Liver (tissue), 9 donors: ENCODE data around the gene CUL3. TPM values are rescaled to one million over a fixed set of nuclear protein-coding genes. Genes with fewer than 3 reads are reported as not detected.

Source experiments
- DNase-seq: peaks from one replicate; pipeline ENCODE4 v3.0.0-alpha.2; 2017; ENCODE audit warnings: low spot score
- H3K27ac ChIP-seq, 2 donors: one replicate each; pipeline ENCODE4 v1.7.0; 2013; ENCODE audit warnings: inconsistent platforms in 2 of 2, low read length in 2 of 2, control low read depth in 1 of 2, low read depth in 1 of 2, mild to moderate bottlenecking in 1 of 2
- H3K27me3 ChIP-seq, 4 donors: one replicate each; pipeline versions ENCODE4 v1.6.1 to v1.7.0; 2013; ENCODE audit warnings: low read length in 3 of 4, inconsistent platforms in 1 of 4, mild to moderate bottlenecking in 1 of 4, moderate library complexity in 1 of 4; ENCODE audit not compliant: control insufficient read depth in 4 of 4, insufficient read depth in 4 of 4
- H3K36me3 ChIP-seq, 4 donors: one replicate each; pipeline versions ENCODE4 v1.6.1 to v1.7.0; 2013; ENCODE audit warnings: low read length in 3 of 4, mild to moderate bottlenecking in 3 of 4, low read depth in 1 of 4, moderate library complexity in 1 of 4; ENCODE audit not compliant: control insufficient read depth in 4 of 4, insufficient read depth in 3 of 4
- H3K4me1 ChIP-seq, 4 donors: one replicate each; pipeline versions ENCODE4 v1.6.1 to v1.7.0; 2013; ENCODE audit warnings: low read length in 3 of 4, mild to moderate bottlenecking in 3 of 4, moderate library complexity in 1 of 4; ENCODE audit not compliant: control insufficient read depth in 4 of 4, insufficient read depth in 4 of 4
- H3K4me3 ChIP-seq, 3 donors: one replicate each; pipeline versions ENCODE4 v1.6.1 to v1.7.0; 2013; ENCODE audit warnings: low read length in 3 of 3, control low read depth in 1 of 3, low read depth in 1 of 3, mild to moderate bottlenecking in 1 of 3
- H3K9ac ChIP-seq, 2 donors: one replicate each; pipeline ENCODE4 v1.7.0; 2013; ENCODE audit warnings: low read length in 2 of 2, mild to moderate bottlenecking in 2 of 2, moderate library complexity in 2 of 2, control low read depth in 1 of 2, low read depth in 1 of 2
- H3K9me3 ChIP-seq, 4 donors: one replicate each; pipeline versions ENCODE4 v1.6.1 to v1.7.0; 2013; ENCODE audit warnings: low read length in 3 of 4; ENCODE audit not compliant: control insufficient read depth in 4 of 4
- EGR1 ChIP-seq, 2 donors: IDR thresholded peaks; 2 replicates each; pipeline ENCODE4 v1.6.1; 2016 to 2018; ENCODE audit warnings: antibody characterized with exemption in 2 of 2, low read depth in 2 of 2
- FOXA1 ChIP-seq: IDR thresholded peaks from 2 replicates; pipeline ENCODE4 v1.6.1; 2016; ENCODE audit warnings: antibody characterized with exemption
- FOXA2 ChIP-seq: IDR thresholded peaks from 2 replicates; pipeline ENCODE4 v1.6.1; 2016; ENCODE audit warnings: antibody characterized with exemption
- GABPA ChIP-seq, 2 donors: IDR thresholded peaks in 1 of 2; conservative IDR thresholded peaks in 1 of 2; 2 replicates each; pipeline ENCODE4 v1.6.1; 2016; ENCODE audit warnings: antibody characterized with exemption in 2 of 2, mild to moderate bottlenecking in 1 of 2, moderate library complexity in 1 of 2
- HNF4A ChIP-seq, 2 donors: conservative IDR thresholded peaks; 2 replicates each; pipeline ENCODE4 v1.6.1; 2016; ENCODE audit warnings: antibody characterized with exemption in 2 of 2, mild to moderate bottlenecking in 2 of 2
- HNF4G ChIP-seq: IDR thresholded peaks from 2 replicates; pipeline ENCODE4 v1.6.1; 2016; ENCODE audit warnings: antibody characterized with exemption
- JUND ChIP-seq, 2 donors: IDR thresholded peaks; 2 replicates each; pipeline ENCODE4 v1.6.1; 2016; ENCODE audit warnings: antibody characterized with exemption in 2 of 2
- RAD21 ChIP-seq, 2 donors: IDR thresholded peaks; 2 replicates each; pipeline ENCODE4 v1.6.1; 2016; ENCODE audit warnings: antibody characterized with exemption in 2 of 2, mild to moderate bottlenecking in 2 of 2
- RXRA ChIP-seq, 2 donors: IDR thresholded peaks; 2 replicates each; pipeline ENCODE4 v1.6.1; 2017 to 2018; ENCODE audit warnings: antibody characterized with exemption in 2 of 2, mild to moderate bottlenecking in 1 of 2
- SP1 ChIP-seq: IDR thresholded peaks from 2 replicates; pipeline ENCODE4 v1.6.1; 2018; ENCODE audit warnings: antibody characterized with exemption, mild to moderate bottlenecking
- TAF1 ChIP-seq: conservative IDR thresholded peaks from 2 replicates; pipeline ENCODE4 v1.6.1; 2016; ENCODE audit warnings: antibody characterized with exemption, mild to moderate bottlenecking
- YY1 ChIP-seq: IDR thresholded peaks from 2 replicates; pipeline ENCODE4 v1.6.1; 2016; ENCODE audit warnings: antibody characterized with exemption, mild to moderate bottlenecking
- WGBS: extraction: QIAGEN DNeasy Blood & Tissue Kit; methylation state at CpG from one replicate; pipeline ENCODE4 v1.1.7; 2013; 5-methylcytosine and 5-hydroxymethylcytosine counted together
- polyA plus RNA-seq, 2 donors: library from polyadenylated mRNA; stranded (reverse) in 1 of 2; unstranded in 1 of 2; fragments of 200-250 nt in 1 of 2; fragments of >200 nt in 1 of 2; fragmentation: Nextera tagmentation in 1 of 2; extraction: Ambion mirVana in 1 of 2; gene quantifications; one replicate each; pipeline versions ENCODE4 v1.2.1 to v1.2.3, GENCODE V29; 2013 to 2015
- total RNA-seq, 2 donors: library from RNA; depleted of rRNA; stranded (reverse); fragments of >200 nt; gene quantifications; one replicate each; pipeline ENCODE4 v1.2.3, GENCODE V29; 2014
- TF ChIP-seq, protein P1 (sequence below): fragments of 150-350 bp; IDR thresholded peaks from 2 replicates; pipeline ENCODE4 v1.5.1; 2017; ENCODE audit warnings: improper control_type of control experiment, low read depth, low read length; ENCODE audit not compliant: missing input control
- TF ChIP-seq, protein P2 (sequence below): IDR thresholded peaks from 2 replicates; pipeline ENCODE4 v1.6.1; 2016; ENCODE audit warnings: antibody characterized with exemption
- TF ChIP-seq, protein P3 (sequence below): IDR thresholded peaks from 2 replicates; pipeline ENCODE4 v1.6.1; 2016; ENCODE audit warnings: antibody characterized with exemption, mild to moderate bottlenecking
- TF ChIP-seq, protein P4 (sequence below): IDR thresholded peaks from 2 replicates; pipeline ENCODE4 v1.6.1; 2016; ENCODE audit warnings: antibody characterized with exemption
- donor health status: healthy.
- donor health status: healthy.
- donor health status: healthy.
- donor health status: healthy.
- donor health status: healthy.

CUL3 gene
- total and polyA plus RNA-seq, 4 donors = 24.7 to 48.9 (median 33.1) TPM

DNA sequence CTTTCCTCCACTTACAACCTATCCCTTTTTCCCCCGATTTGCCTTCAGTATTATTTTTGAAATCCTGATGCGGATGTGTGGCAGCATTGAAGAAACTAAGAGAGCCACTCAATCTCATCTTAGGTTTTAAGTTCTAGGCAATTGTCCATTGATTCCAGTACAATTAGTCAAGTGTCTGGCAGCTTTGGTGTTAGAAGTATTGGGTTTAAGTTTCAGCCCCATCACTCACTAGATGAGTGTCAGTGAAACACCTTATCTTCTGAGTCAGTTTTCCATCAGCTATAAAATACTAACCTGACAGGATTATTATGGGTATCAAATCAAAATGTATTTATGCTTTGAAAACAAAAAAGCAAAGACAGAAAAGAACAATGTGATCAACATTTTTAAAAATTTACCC, 16.8 kb upstream of the CUL3 start:
- H3K9ac ChIP-seq = no peak overlapping the region
- H3K4me1 ChIP-seq = no peaks in the 10 kb centered on the region
- no peak overlapping the region for H3K4me3 ChIP-seq
- DNase-seq = no peak
- no peak overlapping the region for H3K27ac ChIP-seq
- no peaks in the 10 kb centered on the region for H3K9me3 ChIP-seq
- no peaks in the 10 kb centered on the region for H3K36me3 ChIP-seq
- H3K27me3 ChIP-seq = no peaks in the 10 kb centered on the region
- TF ChIP-seq RXRA (IDR thresholded peaks at IDR 0.05) = no peak
- TF ChIP-seq JUND (IDR thresholded peaks at IDR 0.05) = no peak
- TF ChIP-seq TAF1 = no peak
- TF ChIP-seq HNF4G = no peak
- TF ChIP-seq, protein P1, sequence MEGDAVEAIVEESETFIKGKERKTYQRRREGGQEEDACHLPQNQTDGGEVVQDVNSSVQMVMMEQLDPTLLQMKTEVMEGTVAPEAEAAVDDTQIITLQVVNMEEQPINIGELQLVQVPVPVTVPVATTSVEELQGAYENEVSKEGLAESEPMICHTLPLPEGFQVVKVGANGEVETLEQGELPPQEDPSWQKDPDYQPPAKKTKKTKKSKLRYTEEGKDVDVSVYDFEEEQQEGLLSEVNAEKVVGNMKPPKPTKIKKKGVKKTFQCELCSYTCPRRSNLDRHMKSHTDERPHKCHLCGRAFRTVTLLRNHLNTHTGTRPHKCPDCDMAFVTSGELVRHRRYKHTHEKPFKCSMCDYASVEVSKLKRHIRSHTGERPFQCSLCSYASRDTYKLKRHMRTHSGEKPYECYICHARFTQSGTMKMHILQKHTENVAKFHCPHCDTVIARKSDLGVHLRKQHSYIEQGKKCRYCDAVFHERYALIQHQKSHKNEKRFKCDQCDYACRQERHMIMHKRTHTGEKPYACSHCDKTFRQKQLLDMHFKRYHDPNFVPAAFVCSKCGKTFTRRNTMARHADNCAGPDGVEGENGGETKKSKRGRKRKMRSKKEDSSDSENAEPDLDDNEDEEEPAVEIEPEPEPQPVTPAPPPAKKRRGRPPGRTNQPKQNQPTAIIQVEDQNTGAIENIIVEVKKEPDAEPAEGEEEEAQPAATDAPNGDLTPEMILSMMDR = no peak
- TF ChIP-seq, protein P2, sequence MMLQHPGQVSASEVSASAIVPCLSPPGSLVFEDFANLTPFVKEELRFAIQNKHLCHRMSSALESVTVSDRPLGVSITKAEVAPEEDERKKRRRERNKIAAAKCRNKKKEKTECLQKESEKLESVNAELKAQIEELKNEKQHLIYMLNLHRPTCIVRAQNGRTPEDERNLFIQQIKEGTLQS = no peak
- TF ChIP-seq GABPA (IDR thresholded peaks at IDR 0.05 in 1 of 2, conservative IDR thresholded peaks at IDR 0.05 in 1 of 2) = no peak
- 94% methylated on average over 2 of the region's 2 CpGs for WGBS

DNA sequence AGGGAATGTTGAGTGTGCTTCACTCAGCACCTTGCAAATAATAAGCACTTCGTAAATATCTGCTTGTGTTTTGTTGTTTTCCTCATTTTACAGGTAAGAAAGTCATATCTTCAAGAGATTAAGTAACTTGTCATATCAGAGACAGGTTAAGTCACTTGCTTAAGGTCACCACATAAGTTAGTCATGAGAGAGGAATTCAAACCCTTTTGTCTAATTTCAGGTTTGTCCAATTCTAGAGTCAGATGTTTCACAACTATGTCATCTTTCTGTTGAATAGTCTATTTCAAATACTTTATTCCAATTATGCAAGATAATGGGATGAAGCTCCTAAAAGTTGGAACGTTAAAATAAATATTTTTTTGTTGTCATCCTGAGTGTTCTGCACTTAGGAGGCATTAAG, 13.5 kb upstream of the CUL3 start:
- WGBS = 91% methylated on average over 2 of the region's 2 CpGs
- Histone ChIP-seq H3K4me1 (no peaks in the 10 kb centered on the region), H3K9me3 (no peaks in the 10 kb centered on the region), H3K36me3 (no peaks in the 10 kb centered on the region), H3K27me3 (no peaks in the 10 kb centered on the region), H3K4me3 (no peak overlapping the region), H3K9ac (no peak overlapping the region), H3K27ac (no peak overlapping the region)
- DNase-seq = no peak
- TF ChIP-seq, protein P2 = no peak
- no peak for TF ChIP-seq SP1

DNA sequence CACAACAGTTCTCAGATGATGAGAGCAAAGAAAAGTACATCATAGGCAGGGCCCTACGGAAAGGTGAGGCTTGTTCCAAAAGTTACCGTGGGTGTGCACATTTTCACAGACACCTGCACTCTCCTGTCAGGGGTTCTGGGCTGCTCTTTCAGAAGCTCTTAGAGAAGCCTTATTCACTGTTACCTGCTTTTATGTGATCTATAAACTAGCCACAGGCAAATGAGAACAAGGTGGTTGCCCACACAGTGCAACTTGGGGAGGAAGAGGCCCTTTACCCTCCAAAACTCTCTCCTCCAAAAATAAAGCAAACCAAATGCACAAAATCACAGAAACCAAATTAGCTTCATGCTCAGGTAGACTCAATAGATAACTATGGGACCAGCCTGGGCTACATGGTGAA, 11.1 kb upstream of the CUL3 start:
- Histone ChIP-seq H3K9ac (no peak overlapping the region), H3K36me3 (no peaks in the 10 kb centered on the region), H3K9me3 (no peaks in the 10 kb centered on the region), H3K27me3 (no peaks in the 10 kb centered on the region), H3K4me3 (no peak overlapping the region), H3K27ac (no peak overlapping the region), H3K4me1 (no peaks in the 10 kb centered on the region)
- DNase-seq = no peak
- 98% methylated on average over 2 of the region's 2 CpGs for WGBS
- TF ChIP-seq, protein P2 = no peak
- TF ChIP-seq SP1 (no peak), TAF1 (no peak)

DNA sequence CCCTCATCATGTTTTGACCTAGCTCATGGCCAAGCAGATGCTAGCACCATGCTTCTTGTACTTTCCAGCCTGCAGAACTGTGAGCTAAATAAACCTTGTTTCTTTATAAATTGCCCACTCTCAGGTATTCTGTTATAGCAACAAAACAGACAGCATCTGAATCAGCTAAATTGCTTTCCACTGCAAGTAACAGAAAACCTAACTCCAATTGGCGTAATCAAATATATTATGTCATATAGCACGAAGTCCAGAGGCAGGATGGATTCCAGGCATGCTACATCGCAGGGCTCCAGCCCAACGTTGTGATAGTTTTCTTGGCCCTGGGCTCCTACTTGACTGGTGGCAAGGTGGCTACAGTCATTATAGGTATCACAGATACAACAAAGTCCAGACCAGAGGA, 10.4 kb upstream of the CUL3 start:
- no peaks in the 10 kb centered on the region for H3K9me3 ChIP-seq
- no peak overlapping the region for H3K4me3 ChIP-seq
- H3K4me1 ChIP-seq = no peaks in the 10 kb centered on the region
- no peak overlapping the region for H3K27ac ChIP-seq
- H3K27me3 ChIP-seq = no peaks in the 10 kb centered on the region
- H3K9ac ChIP-seq = no peak overlapping the region
- H3K36me3 ChIP-seq = no peaks in the 10 kb centered on the region
- no peak for DNase-seq
- 84% methylated on average over 4 of the region's 4 CpGs for WGBS
- TF ChIP-seq FOXA1 (no peak), TAF1 (no peak), RAD21 (IDR thresholded peaks at IDR 0.05) (no peak), FOXA2 (no peak), HNF4G (no peak), GABPA (IDR thresholded peaks at IDR 0.05 in 1 of 2, conservative IDR thresholded peaks at IDR 0.05 in 1 of 2) (no peak), EGR1 (IDR thresholded peaks at IDR 0.05; ENCODE audit: low read depth in 2 of 2) (no peak), YY1 (no peak), HNF4A (conservative IDR thresholded peaks at IDR 0.05) (no peak), RXRA (IDR thresholded peaks at IDR 0.05) (no peak)
- TF ChIP-seq, protein P2 = no peak
- TF ChIP-seq, protein P3, sequence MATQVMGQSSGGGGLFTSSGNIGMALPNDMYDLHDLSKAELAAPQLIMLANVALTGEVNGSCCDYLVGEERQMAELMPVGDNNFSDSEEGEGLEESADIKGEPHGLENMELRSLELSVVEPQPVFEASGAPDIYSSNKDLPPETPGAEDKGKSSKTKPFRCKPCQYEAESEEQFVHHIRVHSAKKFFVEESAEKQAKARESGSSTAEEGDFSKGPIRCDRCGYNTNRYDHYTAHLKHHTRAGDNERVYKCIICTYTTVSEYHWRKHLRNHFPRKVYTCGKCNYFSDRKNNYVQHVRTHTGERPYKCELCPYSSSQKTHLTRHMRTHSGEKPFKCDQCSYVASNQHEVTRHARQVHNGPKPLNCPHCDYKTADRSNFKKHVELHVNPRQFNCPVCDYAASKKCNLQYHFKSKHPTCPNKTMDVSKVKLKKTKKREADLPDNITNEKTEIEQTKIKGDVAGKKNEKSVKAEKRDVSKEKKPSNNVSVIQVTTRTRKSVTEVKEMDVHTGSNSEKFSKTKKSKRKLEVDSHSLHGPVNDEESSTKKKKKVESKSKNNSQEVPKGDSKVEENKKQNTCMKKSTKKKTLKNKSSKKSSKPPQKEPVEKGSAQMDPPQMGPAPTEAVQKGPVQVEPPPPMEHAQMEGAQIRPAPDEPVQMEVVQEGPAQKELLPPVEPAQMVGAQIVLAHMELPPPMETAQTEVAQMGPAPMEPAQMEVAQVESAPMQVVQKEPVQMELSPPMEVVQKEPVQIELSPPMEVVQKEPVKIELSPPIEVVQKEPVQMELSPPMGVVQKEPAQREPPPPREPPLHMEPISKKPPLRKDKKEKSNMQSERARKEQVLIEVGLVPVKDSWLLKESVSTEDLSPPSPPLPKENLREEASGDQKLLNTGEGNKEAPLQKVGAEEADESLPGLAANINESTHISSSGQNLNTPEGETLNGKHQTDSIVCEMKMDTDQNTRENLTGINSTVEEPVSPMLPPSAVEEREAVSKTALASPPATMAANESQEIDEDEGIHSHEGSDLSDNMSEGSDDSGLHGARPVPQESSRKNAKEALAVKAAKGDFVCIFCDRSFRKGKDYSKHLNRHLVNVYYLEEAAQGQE = no peak
- TF ChIP-seq, protein P4, sequence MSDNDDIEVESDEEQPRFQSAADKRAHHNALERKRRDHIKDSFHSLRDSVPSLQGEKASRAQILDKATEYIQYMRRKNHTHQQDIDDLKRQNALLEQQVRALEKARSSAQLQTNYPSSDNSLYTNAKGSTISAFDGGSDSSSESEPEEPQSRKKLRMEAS = no peak
